Measurements from ENCODE around the gene NME4.

DNA sequence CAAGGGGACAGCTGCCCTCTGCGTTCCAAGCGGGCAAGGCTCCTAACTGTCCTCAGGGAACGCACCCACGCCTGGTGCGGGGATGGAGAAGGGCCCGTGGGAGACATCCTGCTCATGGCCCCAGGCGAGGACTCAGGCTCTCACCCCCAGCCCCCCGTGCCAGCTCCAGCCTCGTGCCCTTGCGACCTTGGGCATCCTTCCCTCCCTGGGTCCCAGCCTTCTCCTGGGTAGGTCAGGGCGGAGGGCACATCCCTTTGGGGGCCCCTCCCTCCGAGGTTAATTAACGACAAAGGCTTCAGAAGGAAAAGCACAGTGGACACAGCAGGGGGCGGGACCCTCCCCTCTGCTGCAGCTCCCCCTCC is 18.2 kb upstream of the NME4 start:
- TF ChIP-seq CTCF (IDR thresholded peaks at IDR 0.05) (no peak), NFIC (IDR thresholded peaks at IDR 0.05; ENCODE audit: borderline replicate concordance) (no peak)
- TF ChIP-seq, protein P1, sequence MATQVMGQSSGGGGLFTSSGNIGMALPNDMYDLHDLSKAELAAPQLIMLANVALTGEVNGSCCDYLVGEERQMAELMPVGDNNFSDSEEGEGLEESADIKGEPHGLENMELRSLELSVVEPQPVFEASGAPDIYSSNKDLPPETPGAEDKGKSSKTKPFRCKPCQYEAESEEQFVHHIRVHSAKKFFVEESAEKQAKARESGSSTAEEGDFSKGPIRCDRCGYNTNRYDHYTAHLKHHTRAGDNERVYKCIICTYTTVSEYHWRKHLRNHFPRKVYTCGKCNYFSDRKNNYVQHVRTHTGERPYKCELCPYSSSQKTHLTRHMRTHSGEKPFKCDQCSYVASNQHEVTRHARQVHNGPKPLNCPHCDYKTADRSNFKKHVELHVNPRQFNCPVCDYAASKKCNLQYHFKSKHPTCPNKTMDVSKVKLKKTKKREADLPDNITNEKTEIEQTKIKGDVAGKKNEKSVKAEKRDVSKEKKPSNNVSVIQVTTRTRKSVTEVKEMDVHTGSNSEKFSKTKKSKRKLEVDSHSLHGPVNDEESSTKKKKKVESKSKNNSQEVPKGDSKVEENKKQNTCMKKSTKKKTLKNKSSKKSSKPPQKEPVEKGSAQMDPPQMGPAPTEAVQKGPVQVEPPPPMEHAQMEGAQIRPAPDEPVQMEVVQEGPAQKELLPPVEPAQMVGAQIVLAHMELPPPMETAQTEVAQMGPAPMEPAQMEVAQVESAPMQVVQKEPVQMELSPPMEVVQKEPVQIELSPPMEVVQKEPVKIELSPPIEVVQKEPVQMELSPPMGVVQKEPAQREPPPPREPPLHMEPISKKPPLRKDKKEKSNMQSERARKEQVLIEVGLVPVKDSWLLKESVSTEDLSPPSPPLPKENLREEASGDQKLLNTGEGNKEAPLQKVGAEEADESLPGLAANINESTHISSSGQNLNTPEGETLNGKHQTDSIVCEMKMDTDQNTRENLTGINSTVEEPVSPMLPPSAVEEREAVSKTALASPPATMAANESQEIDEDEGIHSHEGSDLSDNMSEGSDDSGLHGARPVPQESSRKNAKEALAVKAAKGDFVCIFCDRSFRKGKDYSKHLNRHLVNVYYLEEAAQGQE (IDR thresholded peaks at IDR 0.05; ENCODE audit: low read depth, low read length): no peak
